ENCODE results near the gene KRT5. TPM values are rescaled to one million over a fixed set of nuclear protein-coding genes. Genes with fewer than 3 reads are reported as not detected.

KRT5 gene
- total RNA-seq = 0.11 TPM in 1 of 2 replicates, not detected in the other

DNA sequence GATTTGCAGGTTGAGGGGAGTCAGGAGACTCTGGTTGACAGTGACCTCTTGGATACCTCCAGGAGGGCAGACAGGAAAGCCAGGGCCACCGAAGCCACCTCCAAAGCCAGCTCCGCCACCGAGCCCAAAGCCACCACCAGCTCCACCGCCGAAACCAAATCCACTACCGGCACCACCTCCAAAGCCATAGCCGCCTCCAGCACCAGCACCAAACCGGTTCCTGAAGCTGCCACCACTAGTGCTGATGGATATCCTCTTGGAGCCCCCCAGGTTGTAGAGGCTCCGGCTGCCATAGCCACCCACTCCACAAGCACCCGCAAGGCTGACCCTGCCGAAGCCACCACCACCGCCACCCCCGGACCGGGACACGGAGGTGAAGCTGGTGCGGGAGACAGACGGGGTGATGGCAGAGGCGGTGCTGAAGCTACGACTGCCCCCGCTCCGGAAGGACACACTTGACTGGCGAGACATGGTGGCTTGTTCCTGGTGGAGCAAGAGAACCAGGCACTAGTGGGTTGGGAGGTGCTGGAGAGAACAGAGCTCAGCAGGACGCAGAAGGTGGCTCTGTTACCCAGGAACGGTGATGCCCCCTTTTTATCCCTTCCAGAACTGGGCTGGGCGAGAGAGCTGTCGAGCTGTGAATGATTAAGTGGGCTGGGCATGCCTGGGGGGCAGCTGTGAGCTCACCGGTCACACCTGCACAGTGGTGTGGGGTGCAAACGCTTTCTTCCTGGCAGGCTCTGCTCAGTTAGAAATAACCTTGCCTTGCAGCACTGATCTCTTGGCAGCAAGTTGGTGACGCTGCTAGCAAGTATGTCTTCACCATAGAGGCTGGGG lies at the start of gene KRT5:
KRT5 (minus strand) TSS at position 569 of the 837 bp plus-strand sequence; CDS start at position 471, 98 bp downstream.

DNA sequence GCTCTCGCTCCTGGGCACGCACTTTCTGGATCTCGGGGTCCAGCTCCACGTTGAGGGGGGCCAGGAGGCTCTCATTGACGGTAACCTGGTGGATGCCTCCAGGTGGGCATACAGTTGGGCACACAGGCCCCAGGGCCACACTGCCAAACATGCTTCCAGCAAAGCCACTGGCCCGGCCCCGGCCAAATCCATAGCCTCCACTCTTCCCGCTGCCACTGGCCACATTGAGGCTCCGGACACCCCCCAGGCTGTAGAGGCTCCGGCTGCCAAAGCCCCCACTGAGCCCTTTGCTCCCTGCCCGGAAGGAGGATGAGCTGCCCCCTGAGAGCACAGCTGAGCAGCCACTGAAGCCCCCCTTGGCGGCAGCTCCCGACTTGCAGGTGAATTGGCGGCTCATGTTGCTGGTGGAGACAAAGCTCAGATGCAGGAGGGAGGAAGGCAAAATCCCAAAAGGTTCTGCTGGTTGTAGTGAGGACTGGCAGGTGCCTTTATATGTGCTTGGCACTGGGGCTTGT lies 32.5 kb upstream of the KRT5 start, which contains the start of gene KRT71:
KRT71 (minus strand) TSS at position 465 of the 515 bp plus-strand sequence; CDS start at position 397, 68 bp downstream.

DNA sequence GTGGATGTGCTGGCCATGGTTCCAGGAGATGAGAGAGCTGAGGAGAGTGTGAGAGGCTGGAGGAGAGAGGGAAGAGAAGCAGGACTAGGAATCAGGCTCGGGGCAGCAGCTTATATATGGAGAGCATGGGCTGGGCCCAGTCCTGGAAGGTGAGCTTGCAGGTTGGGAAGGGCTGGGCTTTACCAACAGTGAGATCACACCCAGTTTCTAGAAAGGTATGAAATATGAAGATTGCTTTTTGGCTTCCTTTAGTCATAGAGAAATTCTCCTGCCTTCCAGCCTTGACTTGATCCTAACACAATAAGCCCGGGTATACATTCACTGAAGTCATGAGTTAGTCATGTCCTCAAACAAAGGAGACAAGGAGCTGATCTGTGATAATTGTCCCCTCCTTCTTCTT lies 27.0 kb downstream of the KRT5 start, which contains the start of gene KRT6A:
KRT6A (minus strand) TSS at position 86 of the 400 bp plus-strand sequence; CDS start at position 17, 69 bp downstream.

DNA sequence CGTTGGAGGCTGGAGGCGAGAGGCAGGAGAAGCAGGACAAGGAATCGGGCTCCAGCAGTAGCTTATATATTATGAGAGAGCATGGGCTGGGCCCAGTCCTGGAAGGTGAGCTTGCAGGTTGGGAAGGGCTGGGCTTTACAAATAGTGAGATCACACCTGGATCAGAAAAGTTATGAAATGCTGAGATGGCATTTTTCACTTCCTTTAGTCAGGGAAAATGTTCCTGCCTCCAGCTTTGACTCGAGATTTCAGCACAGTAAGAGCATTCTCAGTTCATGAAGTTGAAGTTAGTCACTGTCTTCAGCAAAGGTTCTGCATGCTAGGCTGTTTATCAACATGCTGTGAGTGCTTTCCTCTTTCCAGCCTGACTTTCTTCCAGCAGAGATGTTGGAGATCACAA lies 46.4 kb downstream of the KRT5 start, which contains the start of gene KRT6C:
KRT6C (minus strand) TSS at position 38 of the 400 bp plus-strand sequence. CDS start 68 bp downstream, outside the sequence.

Other genes with a start within 250 kb of the KRT5 start
- not detected in 2 replicates for gene KRT86, start 245.7 kb downstream of the KRT5 start, total RNA-seq
- gene KRT81, start 228.9 kb downstream of the KRT5 start, total RNA-seq = 0.22 TPM in 1 of 2 replicates, not detected in the other
- gene KRT83, start 199.0 kb downstream of the KRT5 start, total RNA-seq = not detected in 2 replicates
- not detected in 2 replicates for gene KRT85, start 152.9 kb downstream of the KRT5 start, total RNA-seq
- not detected in 2 replicates for gene KRT84, start 134.7 kb downstream of the KRT5 start, total RNA-seq
- gene KRT82, start 114.1 kb downstream of the KRT5 start, total RNA-seq = not detected in 2 replicates
- not detected in 2 replicates for gene KRT75, start 86.0 kb downstream of the KRT5 start, total RNA-seq
- not detected in 2 replicates for gene KRT6B, start 68.2 kb downstream of the KRT5 start, total RNA-seq
- under 0.01 TPM in 1 of 2 replicates, not detected in the other for gene KRT6C, start 46.6 kb downstream of the KRT5 start, total RNA-seq
- gene KRT6A, start 27.1 kb downstream of the KRT5 start, total RNA-seq = 0.11 TPM in 1 of 2 replicates, not detected in the other
- not detected in 2 replicates for gene KRT71, start 32.8 kb upstream of the KRT5 start, total RNA-seq
- gene KRT74, start 53.4 kb upstream of the KRT5 start, total RNA-seq = not detected in 2 replicates
- gene KRT72, start 81.1 kb upstream of the KRT5 start, total RNA-seq = not detected in 2 replicates
- gene KRT73, start 98.2 kb upstream of the KRT5 start, total RNA-seq = not detected in 2 replicates
- not detected in 2 replicates for gene KRT2, start 131.8 kb upstream of the KRT5 start, total RNA-seq
- gene KRT1, start 160.0 kb upstream of the KRT5 start, total RNA-seq = not detected in 2 replicates
- gene KRT77, start 183.1 kb upstream of the KRT5 start, total RNA-seq = not detected in 2 replicates